Left ventricle myocardium superior (tissue), 1 donor: ENCODE measurements around the gene PTPRN2. TPM values are rescaled to one million over a fixed set of nuclear protein-coding genes. Genes with fewer than 3 reads are reported as not detected.
"Not testable (repeated sequence)": the region's sequence is repeated elsewhere in the genome, so short reads cannot be mapped to it uniquely, and the experiment has no call there.

Experiments
- ATAC-seq: fragments of 200-7000 bp; cut with Tn5 transposase; one replicate; pipeline ENCODE4 v1.9.1; 2020; ENCODE audit warnings: mild to moderate bottlenecking, moderate library complexity
- DNase-seq: peaks from one replicate; pipeline ENCODE4 v3.0.0-alpha.2; 2020
- intact Hi-C: fragments of 100-400 bp; cut with micrococcal nuclease; formaldehyde crosslinking; loops from one replicate; pipeline ENCODE4 v1.11.0; 2022
- total RNA-seq: library from RNA; stranded (reverse); fragmentation: NEBNext Ultra II Directional; extraction: Animal tissue kit (Norgen Biotek cat#: 25700); gene quantifications from one replicate; pipeline ENCODE4 v1.2.1, GENCODE V29; 2021
- donor health status: DM: no; HTN: yes; CAD: no; lungs with severe emphysema.

PTPRN2 gene
- total RNA-seq, 1 donor from 2014 or later = 1.3 TPM

DNA sequence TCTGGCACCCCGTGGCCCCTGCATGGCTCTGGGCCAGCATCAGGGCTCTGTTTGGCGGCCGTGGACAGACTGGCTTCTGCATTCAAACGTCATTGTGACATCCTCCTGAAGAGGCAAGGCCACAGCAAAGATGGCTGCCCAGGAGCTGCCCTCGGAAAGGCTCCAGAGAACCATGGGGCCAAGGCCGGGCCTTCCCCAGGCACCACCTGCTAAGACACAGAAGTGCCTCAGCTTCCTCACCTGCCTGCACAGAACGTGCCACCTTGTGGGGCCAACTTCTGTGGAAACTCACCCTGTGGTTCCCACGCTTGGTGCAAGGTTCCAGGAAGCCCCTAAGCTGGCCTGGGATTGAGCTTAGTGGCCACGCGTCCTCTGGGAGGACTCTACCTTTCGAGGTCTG lies 396.9 kb downstream of the PTPRN2 start:
- no peak for DNase-seq
- intact Hi-C loops = no loop called here
- no peak for ATAC-seq

DNA sequence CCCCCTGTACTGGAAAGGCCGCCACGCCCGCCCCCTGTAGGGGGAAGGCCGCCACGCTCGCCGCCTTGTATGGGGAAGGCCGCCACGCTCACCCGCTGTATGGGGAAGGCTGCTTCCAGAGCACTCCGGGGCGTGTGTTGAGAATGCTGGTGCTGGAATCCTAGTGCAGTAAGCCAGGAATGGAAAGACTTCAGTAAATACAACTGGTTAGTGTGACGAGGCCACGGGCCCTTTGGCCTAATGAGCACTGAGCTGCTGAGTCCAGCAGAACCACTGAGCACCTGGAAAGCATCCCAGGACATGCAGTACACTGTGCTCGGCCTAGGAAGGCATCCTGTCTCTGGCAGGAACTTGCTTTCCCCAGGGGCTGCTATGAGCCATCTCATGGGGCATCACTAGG lies 398.9 kb downstream of the PTPRN2 start:
- intact Hi-C loops = no loop called here
- no peak for DNase-seq
- ATAC-seq = no peak

DNA sequence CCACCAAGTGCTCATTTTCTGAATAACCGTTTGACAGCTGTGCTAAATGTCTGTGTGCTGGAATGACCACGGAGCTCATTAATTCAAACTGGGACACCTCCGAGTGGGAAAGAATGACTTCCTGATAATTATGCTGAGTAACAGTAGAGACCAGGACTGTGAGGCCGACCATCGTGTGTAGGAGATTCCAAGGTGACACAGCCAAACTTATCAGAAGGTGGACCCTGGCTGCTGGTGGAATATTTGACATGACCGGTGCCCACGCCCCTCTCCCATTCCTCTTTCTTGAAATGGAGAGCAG lies 400.0 kb downstream of the PTPRN2 start:
- intact Hi-C loops = no loop called here
- no peak for ATAC-seq
- DNase-seq = no peak

DNA sequence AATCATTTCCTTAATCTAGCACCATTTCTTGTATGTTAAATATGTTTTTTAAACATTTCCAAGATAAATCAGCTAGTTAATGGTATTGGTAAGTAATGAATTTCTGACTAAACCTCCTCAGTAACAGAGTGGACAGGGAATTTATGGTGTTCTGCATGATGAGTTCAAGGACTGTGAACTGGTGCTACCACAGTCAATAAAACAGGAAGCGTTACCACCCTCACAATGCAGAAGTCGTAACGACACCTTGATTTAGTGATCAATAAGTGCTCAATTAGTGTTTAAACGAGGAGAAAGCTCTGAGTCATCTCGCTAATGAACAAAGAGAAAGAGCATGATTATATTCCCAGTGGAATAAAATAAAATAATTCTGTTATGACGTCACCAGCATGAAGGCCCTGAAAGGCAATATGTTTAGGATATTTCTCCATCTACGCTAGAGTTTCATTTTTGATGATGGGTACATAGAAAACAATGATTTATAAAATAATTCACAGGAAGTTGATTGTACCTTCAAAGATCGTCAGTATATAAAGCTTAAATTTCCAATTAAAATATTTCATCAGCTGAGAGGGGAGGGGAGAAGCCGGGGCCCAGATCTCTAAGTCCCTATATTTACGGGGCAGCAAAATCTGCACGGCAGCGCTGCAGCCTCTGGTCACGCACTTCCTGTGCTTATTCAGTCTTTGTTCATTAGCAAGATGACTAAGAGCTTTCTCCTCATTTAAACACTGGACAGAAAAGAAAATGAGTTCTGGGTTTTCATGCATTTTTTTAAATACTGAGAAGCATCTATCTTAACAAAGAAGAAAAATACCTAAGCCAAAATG lies 400.5 kb downstream of the PTPRN2 start:
- ATAC-seq (no peak), DNase-seq (no peak)
- intact Hi-C loops = no loop called here

DNA sequence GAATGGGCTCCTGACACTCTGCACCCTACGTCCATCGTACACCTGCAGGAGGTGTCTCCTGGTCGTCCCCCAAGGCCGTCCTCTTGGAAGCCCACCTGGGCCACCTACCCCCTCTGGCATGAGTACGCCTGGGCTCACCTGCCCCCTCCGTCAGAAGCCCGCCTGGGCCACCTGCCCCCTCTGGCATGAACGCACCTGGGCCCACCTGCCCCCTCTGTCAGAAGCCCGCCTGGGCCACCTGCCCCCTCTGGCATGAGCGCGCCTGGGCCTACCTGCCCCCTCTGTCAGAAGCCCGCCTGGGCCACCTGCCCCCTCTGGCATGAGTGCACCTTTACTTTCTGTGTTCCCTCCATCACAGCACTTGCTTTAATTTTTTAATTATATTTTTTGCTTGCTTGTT lies 401.2 kb downstream of the PTPRN2 start:
- intact Hi-C loops = no loop called here
- no peak for DNase-seq
- no peak for ATAC-seq

DNA sequence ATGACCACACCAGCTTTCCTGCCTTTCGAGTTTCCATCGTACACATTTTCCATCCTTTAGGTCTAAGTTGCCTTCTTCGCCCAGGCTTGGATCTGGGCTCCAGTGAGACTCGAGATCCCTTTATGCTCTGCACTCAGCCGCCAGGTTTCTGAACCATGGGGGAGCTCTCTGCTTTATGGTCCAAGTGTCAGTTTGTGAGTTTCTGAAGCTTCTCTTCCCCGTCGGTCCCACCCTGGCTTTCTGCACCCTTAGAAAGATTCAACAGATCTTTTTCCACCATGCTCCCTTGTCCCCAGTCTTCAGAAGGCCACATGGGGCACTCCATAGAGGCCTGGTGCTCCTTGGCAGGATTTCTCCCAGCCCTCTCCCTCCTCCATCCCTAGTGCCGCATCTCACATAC lies 402.0 kb downstream of the PTPRN2 start:
- ATAC-seq = no peak
- no peak for DNase-seq
- intact Hi-C loops = no loop called here

DNA sequence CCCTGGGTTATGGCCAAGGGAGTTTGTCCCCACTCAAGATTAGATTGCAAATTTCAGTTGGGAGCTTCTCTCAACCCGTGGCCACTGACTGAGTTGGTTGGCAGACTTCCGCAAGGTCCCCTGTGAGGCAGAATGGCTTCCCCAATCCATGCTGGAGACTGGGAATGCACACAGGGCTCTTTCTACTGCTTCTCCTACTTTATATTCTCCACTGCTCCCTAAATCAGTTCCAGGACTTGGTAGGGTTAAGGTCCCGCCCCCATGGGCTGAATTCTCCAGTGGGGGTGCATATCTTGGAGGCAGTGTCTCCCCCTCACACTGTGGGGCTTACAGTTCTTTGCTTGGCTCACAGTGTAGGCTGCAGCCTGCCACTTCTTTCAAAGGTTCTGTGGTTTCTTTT lies 404.2 kb downstream of the PTPRN2 start:
- ATAC-seq (no peak), DNase-seq (no peak)
- intact Hi-C loops = no loop called here

DNA sequence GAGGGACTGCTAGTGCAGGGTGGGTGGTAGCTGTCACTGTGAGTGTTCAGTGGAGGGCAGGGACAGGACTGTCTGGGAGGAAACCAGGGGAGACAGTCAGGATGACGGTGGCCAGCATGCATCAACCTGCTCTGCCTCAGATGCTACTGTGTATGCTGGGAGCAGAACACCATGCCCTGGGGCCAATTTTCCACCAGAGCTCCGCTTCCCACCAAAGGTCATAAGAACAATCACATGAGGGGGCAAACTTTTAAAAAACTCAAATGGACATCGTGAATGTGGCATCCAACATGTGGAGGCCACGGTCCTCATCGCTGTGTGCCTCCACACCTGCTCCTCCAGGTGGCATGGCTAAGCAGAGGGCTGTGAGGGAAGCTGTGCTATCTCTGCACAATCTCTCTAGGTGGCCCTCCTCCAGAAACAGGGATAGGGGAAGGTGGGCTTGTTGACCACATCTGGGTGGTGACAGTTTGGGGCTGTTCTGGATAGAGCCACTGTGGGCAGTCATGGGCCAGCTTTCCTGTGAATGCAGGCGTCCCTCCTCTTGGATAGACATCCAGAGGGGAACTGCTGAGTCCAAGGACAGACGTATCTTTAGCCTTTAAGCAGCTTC lies 411.0 kb downstream of the PTPRN2 start:
- intact Hi-C loops = no loop called here
- no peak for DNase-seq

DNA sequence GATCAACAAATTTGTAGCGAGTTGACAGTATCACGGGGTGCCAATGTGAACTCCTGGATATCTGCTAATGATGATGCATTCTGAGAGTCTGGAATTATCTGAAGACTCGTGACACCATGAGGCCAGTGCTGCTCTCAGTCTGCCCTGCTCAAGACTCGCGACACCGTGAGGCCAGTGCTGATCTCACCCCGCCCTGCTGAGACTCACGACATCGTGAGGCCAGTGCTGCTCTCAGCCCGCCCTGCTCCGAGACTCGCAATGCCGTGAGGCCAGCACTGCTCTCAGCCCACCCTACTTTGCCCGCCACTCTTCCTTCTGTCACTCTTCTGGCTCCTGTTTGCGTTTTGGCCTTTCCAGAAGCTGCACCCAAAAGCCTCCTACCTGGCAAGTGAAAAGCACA lies 411.8 kb downstream of the PTPRN2 start:
- DNase-seq = no peak

More for the DNA sequence above, 411.0 kb downstream of the PTPRN2 start:
- ATAC-seq = no peak

DNA sequence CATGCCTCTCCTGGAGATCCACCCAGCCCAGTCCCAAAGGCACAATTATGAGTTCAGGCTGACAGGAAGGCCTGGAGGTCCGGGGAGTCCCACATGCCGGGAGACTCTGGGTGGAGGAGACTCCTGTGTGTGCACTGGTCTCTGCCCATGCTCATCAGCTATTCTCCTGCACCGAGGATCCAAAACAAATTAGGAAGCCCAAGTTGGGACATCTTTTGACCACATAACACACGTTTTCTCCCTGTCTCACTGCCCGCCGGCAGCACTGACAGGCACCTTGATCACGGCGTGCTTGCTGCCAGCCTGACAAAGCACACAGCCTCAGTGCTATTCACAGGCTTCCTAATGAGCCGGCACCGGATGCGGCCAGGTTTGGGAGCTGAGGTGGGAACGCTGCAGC lies 412.7 kb downstream of the PTPRN2 start:
- ATAC-seq (no peak), DNase-seq (no peak)
- intact Hi-C loops = no loop called here

More for the DNA sequence above, 411.8 kb downstream of the PTPRN2 start:
- ATAC-seq = no peak
- intact Hi-C loops = no loop called here

DNA sequence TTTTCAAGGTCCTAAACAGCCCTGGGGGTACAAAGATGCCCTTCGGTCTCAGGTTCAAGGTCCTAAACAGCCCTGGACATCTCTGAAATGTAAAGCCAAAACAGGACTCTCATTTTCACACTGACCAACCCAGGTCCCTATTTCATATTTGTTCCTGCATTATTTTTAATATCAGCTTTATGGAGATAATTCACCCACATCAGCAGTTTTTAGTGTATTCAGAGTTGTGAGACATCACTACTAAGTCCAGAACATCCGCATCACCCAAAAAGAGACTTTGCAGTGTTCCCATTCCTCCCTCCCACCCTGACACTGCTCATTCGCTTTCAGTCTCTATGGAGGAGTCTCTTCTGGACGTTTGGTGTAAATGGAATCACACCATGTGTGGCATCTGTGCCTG lies 420.2 kb downstream of the PTPRN2 start:
- DNase-seq = no peak
- intact Hi-C loops = no loop called here
- no peak for ATAC-seq

DNA sequence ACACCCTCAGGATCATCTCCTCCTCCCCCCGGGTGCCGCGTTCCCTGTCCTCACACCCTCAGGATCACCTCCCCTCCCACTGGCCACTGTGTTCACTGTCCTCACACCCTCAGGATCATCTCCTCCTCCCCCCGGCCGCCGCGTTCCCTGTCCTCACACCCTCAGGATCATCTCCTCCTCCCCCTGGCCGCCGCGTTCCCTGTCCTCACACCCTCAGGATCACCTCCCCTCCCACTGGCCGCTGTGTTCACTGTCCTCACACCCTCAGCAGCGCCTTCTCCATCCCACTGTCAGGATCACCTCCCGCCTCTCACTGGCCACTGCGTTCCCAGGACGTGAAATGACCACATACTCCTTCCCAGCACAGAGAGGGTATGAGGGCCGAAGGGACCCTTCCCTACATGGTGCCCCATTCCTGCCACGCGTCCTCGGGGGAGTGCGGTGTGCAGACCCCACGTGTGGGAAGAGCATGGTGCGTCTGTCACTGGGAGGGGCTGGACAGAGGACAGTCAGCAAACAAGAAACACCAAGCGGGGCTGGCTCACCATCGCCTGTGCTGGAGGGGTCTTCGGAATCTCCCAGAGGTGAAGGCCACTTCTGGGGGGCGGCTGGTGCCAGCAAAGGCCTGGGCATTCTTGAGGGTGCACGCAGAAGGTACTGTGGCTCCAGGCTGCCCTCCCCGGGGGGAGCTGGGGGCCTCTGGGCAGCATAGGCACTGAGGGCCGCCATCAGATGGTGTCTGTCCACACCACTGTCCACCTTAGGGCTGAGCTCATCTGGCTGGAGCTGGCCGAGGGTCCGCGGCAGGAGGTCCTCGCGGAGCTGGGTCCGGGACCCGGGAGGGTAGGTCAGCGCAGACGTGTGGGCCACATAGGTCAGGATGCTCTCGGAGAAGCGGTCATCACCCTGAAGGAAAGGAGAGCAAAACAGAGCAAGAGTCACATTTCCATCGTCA lies 421.0 kb downstream of the PTPRN2 start:
- DNase-seq (no peak), ATAC-seq (no peak)
- intact Hi-C loops = no loop called here

DNA sequence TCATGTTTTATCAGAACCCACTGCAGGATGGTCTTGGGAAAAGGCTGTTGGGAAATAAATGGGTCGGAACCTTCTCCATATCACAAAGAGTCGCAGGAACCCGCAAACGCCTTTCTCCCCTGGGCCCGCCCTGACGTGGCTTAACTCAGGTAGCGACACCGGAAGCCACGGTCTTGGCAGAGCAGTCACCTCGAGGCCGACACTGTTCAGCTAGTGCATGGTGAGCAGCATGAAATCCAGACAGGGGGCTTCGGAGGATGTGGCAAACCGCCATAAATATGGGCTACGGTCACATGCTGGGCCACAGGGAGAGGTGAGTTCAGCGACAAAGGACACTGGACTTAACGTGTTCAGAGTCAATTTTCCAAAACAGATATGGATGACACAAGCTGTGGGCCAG lies 421.9 kb downstream of the PTPRN2 start:
- intact Hi-C loops = no loop called here
- no peak for ATAC-seq
- no peak for DNase-seq

DNA sequence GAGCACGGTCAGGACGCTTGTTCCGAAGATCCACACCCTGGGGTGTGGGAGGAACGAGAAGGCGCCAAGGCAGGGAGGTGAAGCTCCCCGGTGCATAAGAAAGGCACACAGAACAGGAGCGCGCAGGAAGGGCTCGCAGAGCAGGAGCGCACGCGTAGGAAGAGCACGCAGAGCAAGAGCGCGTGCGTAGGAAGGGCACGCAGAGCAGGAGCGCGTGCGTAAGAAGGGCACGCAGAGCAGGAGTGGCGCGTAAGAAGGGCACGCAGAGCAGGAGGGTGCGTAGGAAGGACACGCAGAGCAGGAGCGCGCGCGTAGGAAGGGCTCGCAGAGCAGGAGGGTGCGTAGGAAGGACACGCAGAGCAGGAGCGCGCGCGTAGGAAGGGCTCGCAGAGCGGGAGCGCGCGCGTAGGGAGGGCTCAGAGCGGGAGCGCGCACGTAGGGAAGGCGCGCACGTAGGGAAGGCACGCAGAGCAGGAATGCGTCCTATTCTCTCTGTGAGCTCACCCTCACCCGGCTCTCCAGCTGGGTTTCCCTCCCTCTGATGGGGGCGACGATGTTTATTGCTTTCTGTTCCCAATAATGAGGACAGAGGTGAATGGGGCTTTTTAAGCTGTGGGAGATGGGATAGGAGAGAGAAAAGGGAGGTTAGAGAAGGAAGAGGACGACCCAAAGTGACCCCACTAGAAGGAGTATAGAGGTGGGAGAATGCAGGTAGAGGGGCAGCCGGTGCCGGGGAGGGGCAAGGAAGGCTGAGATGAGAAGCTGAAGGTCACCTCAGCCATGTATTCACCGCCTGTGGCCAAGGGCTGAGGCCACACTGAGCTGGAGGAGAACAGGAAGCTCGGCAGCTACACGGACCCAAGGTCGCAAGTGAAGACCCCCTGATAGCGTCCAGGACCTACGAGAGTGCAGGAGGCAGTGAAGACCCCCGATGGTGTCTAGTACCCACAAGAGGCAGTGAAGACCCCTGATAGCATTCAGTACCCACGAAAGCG lies 423.2 kb downstream of the PTPRN2 start:
- DNase-seq = no peak
- ATAC-seq = no peak
- intact Hi-C loops = no loop called here

DNA sequence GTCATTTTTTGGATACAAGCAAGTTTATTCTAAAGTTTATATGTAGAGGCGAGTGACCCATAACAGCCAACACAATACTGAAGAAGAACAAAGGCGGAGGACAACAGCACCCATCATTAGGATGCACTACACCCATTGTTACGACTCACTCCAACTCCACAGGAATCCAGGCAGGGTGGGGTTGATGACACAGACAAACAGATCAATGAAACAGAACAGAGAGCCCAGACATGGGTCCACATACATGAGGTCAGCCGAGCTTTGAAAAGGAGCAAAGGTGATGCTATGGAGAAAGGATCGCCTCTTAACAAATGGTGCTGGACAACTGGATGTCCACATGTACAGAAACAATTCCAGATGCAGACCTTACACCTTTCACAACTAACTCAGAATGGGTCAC lies 426.4 kb downstream of the PTPRN2 start:
- no peak for DNase-seq
- no peak for ATAC-seq
- intact Hi-C loops = no loop called here

DNA sequence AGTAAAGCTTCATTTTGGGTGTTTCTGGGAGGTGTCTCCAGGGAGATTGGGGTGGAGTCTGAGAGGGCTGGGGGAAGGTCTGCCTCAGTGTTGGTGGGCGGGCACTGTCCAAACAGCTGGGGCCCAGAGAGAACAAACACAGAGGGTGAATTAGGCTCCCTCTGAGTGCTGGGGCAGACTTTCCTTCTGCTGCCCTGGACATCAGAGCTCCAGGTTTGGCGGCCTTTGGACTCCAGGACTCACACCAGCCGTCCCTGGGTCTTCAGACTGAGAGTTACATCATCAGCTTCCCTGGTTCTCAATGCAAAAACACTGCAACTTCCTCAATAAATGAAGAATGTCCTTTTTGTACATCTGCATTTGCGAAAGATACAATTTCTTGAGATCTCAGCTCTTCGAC lies 427.4 kb downstream of the PTPRN2 start:
- intact Hi-C loops = no loop called here
- ATAC-seq (no peak), DNase-seq (no peak)

DNA sequence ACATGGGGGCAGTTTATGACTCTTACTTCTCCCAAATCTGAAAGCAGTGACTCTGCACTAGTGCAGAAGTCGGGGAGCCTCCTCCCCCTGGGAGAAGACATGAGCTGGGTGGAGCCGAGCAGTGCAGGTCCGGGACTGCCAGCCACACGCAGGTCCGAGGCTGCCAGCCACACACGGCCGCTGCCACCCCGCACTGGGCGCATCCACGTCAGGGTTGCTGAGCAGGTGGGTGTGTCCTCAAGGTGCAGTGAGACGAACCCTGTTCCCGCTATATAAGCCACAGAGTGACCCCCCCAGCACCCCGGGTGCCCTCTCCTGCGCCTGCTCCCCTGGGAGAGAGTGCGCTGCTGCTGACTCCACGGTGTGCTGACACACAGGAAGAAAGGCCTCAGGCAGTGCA lies 430.2 kb downstream of the PTPRN2 start:
- no peak for ATAC-seq
- intact Hi-C loops = no loop called here
- no peak for DNase-seq

DNA sequence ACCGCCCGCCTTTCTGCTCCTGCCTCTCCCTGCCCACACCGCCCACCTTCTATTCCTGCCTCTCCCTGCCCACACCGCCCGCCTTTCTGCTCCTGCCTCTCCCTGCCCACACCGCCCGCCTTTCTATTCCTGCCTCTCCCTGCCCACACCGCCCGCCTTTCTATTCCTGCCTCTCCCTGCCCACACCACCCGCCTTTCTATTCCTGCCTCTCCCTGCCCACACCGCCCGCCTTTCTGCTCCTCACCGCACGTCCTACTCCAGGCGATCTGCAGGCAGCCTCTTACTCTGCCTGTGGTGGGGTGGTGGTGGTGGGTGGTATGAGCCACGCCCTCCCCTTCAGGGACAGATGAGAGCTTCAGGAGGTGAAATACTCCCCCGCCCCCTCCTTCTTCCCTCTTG lies 436.4 kb downstream of the PTPRN2 start:
- ATAC-seq, intact Hi-C loops: not testable (repeated sequence)

DNA sequence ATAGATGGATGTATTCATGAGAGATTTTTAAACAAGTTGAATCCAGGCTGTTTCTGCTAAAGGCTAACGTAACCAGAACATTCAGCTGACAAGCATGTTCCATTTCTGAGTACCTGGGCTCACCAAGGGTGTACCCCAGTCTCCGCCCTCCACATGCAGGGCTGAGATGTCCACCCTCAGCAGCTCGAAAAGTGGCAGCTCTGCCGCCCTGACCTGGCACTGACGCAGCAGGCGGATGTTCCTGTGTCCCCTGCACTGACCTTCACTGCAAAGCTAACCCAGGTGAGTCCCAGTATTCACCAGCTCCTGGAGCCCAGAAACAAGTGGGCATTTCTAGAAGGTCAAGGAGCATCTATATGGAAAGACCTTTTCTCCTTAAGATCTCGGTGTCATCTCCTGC lies 437.4 kb downstream of the PTPRN2 start:
- no peak for ATAC-seq
- intact Hi-C loops = no loop called here
- no peak for DNase-seq

More for the DNA sequence above, 436.4 kb downstream of the PTPRN2 start:
- not testable (repeated sequence) for DNase-seq
